ENCODE data around the gene MRPL27.
A peak's percentile ranks its signal among the peaks of the same experiment; 100 is the strongest.

Gene MRPL27

GRCh38 chr17:50359998-50360461, 13.0 kb downstream of the MRPL27 start:
- no peak for DNase-seq

DNA sequence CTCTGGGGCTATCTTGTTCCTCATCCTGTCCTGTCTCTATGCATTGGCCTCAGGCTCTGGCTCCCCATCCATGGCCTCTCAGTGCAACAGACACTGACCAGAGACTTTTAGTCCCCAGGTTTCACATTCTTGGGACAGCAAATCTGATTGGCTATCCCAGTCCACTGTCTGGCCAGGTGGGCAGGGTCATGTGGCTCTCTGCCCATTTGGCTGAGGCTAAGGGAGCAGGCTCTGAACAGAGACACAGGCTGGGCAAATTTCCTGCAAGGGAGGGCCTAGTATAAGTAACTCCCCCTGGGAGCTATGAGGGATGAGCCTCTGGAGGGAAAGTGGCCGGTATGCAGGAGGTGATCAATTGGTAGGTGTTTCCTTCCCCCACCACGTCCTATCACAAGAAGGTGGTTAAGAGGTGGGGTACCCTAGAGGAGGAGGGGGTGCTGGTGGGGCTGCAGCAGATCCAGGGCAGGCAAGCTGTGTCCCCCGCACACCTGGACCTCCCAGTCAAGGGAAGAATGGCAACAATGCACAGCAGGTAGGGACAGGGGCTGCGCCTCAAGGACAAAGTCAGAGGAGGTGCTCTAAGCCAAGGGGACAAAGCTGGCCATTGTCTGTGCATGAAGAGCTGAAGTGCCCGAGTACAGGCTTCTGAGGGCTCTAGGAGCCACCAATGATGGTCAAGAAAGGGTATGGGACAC, 13.8 kb downstream of the MRPL27 start:
- no peak for DNase-seq

GRCh38 chr17:50358177-50358576, 14.8 kb downstream of the MRPL27 start:
- DNase-seq = no peak

DNA sequence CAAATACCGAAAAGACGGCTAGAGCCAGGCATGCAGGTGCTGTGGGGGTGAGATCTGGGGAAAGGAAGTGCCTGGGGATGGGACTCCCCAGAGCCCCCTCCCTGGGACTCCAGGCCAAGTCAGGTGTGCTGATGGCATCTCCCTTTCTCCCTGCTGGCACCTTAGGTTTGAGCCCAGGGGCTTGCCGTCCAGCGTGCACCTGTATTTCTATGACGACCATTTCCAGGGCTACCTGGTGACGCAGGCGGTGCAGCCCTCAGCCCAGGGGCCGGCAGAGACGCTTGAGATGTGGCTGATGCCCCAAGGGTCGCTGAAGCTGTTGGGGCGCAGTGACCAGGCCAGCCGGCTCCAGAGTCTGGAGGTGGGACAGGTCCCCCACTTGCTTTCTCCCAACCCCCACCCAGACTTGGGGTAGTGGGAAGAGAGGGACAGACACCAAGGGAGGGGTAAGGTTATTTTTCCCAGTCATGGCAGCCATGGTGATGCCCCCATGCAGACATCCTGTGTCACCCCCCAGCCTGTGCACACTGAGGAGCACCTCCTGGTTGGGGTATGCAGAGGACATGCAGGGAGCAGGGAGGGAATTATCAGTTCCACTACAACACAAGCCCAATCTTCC, 16.0 kb downstream of the MRPL27 start:
- no peak for DNase-seq

GRCh38 chr17:50356418-50356817, 16.6 kb downstream of the MRPL27 start:
- DNase-seq = no peak

DNA sequence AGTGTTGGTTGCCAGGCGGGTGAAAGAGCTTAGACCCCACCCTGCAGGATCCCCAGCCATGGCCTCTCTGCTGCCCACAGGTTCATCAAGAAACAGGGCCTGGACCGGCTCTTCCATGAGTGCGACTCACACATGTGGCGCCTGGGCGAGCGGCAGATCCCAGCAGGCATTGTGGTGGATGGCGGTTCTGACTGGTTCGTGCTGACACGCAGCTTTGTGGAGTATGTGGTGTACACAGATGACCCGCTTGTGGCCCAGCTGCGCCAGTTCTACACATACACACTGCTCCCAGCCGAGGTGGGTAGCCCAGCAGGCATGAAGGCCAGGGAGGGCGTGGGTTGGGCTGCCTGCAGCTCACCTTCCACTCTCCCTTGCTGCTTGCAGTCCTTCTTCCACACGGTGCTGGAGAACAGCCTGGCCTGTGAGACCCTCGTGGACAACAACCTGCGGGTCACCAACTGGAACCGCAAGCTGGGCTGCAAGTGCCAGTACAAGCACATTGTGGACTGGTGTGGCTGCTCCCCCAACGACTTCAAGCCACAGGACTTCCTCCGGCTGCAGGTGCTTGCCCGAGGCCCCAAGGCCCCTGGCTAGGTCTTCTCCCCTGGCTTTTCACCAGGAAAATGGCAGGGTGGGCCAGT, 17.2 kb downstream of the MRPL27 start:
- DNase-seq = no peak

DNA sequence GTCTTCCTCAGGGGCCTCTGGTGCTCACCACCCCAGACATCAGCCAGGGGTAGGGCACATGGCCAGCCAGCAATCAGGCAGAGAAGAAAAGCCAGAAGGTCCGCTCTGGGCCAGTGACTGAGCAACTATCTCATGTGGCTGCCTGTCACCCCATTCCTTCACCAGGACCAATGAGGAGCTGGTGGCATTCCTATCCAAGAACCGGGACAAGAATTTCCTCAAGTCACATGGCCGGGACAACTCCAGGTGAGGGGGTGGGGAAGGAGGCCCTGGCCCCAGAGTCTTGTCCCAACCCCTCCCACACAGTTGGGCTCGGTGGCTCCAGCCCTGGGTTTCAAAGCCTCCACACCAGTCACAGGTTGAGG, 17.7 kb downstream of the MRPL27 start:
- no peak for DNase-seq

DNA sequence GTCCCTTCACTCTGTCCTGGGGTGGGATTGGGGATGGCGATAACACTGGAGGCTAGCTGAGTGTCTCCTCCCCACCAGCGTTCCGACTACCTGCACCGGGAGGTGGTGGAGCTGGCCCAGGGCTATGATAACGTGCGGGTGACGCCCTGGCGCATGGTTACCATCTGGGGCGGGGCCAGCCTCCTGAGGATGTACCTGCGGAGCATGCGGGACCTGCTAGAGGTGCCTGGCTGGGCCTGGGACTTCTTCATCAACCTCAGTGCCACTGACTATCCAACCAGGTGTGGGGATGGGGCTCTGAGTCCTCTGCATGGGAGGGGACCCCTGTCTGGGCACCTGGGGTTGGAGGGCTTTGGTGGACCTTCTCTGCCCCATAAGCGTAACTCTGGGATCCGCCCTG, 18.2 kb downstream of the MRPL27 start:
- DNase-seq = no peak

- DNase-seq = no peak
These were observed 18.8 kb downstream of the MRPL27 start for GRCh38 chr17:50354198-50354597.

DNA sequence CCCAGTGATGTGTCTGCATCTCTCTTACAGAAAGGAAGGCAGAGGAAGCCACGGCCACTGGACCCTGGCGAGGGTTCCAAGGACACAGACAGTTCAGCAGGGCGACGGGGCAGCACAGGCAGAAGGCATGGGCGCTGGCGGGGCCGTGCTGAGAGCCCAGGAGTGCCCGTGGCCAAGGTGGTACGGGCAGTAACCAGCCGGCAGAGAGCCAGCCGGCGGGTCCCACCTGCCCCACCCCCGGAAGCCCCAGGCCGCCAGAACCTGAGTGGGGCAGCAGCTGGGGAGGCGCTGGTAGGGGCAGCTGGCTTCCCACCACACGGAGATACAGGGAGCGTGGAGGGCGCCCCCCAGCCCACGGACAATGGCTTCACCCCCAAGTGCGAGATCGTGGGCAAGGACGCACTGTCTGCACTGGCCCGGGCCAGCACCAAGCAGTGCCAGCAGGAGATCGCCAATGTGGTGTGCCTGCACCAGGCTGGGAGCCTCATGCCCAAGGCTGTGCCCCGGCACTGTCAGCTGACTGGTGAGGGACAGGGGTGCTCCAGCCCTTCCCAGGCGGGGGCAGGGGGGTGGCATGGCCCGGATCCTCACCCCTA, 19.3 kb downstream of the MRPL27 start:
- DNase-seq = no peak

GRCh38 chr17:50352693-50353599, 20.0 kb downstream of the MRPL27 start:
- no peak for DNase-seq

DNA sequence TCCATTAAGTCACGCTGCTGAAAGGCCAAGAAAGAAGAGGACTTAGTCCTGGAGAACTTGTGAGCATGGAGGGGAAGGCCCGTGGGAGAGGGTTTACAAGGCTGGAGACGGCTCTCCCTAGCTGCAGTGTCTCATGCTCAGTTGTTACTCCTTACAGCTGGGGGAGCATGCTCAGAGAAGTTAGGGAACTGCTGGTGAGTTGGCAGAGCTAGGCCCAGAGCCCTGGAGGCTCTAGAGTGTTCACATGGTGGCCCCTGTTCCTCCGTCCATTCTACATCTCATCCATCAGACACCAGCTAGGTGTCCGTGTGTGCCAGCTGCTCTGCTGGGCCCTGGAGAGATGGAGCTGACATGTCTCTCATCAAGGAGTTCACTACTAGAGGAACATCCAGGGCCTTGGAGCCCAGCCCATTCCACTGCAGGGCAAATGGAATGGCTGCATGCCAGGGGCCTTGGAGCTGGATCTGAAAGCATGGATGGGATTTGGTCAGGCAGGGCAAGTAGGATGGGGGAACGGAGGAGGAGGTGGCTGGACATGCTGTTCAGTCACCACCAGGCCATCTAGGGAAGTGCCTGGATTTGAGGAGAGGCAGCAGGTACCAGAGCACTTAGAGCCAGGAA, 20.8 kb downstream of the MRPL27 start:
- DNase-seq = no peak

- no peak for DNase-seq
These were observed 22.3 kb downstream of the MRPL27 start for GRCh38 chr17:50350733-50351132.

DNA sequence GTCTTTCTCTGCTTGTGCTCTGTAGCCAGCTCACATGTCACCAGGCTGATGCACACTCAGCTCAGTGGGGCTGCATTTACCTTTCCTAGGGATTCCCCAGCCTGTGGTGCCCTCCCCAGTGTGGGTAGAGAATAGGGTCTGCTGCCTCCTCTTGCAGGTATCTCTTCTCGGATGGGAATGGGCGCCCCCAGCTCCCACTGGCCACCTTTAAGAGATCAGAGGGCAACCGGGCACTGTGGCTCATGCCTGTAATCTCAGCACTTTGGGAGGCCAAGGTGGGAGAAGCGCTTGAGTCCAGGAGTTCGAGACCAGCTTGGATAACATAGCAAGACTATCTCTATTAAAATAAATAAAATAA, 23.8 kb downstream of the MRPL27 start:
- no peak for DNase-seq

DNA sequence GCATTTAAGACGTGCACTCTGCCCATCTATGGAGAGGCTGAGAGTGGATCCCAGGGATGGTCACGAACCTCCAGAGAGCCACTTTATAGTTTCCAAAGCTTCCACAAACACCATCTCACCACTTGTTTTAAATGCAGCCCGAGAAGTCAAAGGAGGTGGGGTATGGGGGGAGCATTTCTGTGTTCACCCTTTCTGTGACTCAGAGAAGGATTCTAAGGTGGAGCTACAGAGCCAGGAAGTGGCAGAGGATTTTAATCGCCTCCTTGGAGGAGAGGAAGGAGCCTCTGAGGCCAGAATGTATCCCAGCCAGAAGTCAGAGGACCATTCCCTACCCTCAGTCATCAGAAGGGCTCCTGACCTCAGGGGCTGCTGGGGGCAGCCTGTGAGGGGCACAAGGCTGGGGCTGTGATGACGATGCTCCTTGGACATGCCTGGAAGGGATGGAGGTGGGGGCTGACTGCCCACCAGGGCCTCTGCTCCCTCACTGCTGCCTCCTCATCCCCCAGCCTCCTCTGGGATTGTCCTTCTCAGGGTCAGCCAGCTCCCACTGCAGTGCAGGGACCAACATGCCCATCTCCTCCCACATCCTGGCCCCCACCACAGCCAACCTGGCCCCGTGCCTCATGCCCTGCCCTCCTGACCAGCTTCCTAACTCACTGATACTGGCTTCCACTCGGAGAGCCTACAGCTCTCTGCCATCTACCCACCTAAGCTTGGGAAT, 24.3 kb downstream of the MRPL27 start:
- DNase-seq = no peak

DNA sequence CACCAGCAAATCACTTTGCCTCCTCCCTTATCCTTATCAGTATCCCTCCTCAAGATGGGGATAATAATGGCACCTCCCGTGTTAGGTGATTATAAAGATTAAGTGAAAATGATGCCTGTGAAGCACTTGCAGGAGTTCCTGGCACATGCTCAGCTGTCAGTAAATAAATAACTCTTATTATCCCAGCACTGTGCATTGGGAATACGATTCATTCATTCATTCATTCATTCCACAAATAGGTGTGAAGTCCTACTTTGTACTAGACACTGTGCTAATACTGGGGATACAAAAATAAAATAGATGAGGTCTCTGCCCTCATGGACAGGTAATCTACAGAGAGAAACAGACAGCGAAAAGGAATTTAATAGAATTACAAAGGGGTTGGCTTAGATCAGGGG, 25.1 kb downstream of the MRPL27 start:
- no peak for DNase-seq

- DNase-seq = peak in 1 of 4 experiments; percentile 21
These were observed 25.7 kb downstream of the MRPL27 start for GRCh38 chr17:50347117-50347893.

DNA sequence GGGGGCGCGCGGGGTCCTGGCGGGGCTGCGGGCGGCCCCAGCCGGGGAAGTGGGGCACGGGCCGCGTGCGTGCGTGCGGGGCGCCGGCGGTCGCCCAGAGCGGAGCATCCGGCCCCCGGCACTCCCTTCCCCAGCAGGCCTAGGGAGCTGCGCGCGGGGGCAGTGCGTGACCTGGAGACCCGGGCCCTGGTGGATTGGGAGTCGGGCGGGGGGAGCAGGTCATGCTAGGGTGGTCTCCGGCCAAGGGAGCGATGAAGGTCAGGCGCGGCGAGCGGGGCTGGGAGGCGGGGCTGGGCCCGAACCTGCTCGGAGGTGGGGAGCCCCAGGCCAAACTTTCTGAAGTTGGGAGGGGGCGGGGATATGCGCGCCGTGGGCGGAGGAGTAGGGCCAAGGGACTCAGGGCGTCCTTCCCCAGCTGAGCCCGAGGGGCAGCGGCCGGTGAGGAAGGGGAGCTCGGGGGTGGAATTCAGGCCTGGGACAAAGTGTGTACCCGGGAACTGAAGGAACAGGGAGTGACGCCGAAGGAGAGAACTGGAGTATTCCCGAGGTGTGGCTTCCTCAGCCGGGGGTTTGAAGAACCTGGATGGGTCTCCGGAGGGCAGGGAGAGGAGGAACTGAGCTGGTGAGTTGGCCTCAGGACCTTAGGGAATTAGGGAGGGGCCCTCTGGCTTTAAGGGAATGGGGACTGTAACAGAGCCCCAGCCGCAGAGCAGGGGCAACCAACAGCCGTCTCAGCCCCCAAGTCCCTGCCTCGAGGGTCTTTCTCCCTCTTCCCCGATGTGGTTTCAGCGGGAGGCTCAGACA, 26.5 kb downstream of the MRPL27 start:
- peak in 3 of 4 experiments; percentile 48 to 70 (median 69) for DNase-seq

GRCh38 chr17:50345432-50346312, 27.3 kb downstream of the MRPL27 start, which contains the start of gene XYLT2:
TSS of gene XYLT2 (plus strand) at chr17:50346126. CDS start at chr17:50346141, 15 bp downstream.
- DNase-seq = peak; percentile 82 to 93 (median 91)

Measured in activated CD4-positive, CD25-positive, alpha-beta regulatory T cell (primary cell).